Suppressor macrophage treated with lipopolysaccharide for 4 hours (primary cell): ENCODE data around the gene TNFSF15.

Experiments
- DNase-seq: peaks from one replicate; pipeline ENCODE4 v3.0.0-alpha.2; 2020

Gene TNFSF15

DNA sequence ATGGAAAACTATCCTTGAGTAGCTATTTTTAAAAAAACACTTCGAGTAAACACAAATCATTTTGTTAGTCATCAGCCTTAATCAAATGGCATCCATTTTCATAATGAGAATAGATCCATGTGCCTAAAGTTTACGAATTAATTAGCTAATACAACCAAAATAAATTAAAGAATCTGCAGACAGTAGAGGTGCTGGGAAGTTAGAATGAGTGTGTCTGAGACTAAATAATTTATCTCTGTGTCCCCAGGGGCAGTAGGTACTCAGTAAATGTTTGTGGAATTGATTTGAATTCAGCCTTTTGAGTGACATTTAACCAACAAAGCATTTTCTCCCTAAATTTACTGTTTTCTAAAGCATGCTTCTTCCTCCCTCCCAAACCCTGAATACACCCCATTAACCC, 18.6 kb downstream of the TNFSF15 start:
- no peak for DNase-seq

DNA sequence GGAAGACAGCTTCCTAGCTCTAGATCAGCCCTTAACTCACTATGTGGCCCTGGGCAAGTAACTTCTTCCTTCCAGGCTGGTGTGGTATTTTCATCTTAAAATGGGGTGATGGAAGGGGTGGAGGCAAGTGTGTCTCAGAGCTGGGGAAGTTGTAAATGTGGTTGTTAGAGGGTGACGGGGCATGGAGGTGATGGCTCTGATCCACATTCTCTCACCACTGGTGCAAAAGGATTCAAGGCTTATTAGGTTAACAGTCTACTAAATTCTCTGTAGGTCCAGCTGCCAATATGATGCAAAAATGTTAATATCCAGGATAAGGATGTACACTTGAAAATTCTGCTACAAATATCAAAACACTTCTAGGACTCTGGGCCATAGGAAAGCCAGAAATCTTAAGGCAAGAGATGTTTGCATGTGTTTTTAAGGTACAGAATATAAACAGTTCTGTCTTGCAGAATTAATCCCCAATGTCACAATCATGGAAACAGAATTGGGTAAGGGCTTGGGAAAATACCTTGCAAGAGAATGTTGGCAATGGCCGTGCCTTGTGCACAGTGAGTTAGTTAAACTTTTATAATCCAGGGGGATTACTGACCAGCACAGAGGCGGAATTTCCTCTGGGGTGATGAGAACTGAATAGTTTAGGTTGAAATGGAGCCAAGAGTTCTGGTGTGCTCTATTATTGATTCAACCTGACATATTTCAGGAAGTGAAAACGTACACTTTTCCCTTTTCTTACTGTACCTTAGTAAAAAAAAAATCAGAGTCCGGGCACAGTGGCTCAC, 19.8 kb downstream of the TNFSF15 start:
- DNase-seq = no peak

DNA sequence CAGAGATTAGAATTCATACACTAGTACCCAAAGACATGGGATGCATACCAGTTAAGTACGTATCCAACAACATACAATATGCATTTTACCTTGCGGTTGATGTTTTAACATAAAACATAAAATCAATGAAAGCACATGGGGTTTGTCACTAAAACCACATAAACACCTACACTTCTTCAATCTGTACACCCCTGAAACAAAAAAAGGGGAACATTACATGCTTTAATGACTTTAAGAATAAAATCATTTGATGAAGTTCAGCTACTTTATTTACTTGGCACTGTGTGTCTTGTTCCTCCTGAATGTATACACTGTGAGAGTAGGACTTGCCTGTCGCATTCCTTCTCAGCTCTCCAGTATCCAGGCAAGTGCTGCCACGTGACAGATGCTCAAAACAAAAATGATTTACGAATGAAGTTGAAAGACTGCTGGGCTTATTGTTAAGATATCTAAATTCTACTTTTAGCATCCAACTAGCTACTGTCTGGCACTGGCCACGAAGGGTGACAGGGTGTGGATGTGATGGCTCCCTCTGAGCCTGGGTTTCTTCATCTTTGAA, 21.0 kb downstream of the TNFSF15 start:
- no peak for DNase-seq

DNA sequence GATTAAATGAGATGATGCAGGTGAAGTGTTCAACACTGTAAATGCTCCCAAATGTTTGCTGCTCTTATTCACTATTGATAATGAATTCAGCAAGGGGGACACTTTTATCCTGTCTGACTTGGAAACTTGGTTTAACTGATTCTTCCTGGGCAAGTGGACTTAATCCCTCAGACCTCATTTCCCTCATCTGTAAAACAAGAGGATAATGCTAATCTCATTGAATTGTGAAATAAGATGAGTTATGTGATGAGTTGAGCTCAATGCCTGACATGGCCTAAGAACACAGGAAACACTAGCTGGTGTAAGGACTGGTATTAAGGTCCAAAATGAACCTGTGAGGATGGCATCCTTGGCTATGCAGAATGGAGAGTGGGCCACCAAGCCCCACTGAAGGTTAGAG, 23.3 kb downstream of the TNFSF15 start:
- no peak for DNase-seq

DNA sequence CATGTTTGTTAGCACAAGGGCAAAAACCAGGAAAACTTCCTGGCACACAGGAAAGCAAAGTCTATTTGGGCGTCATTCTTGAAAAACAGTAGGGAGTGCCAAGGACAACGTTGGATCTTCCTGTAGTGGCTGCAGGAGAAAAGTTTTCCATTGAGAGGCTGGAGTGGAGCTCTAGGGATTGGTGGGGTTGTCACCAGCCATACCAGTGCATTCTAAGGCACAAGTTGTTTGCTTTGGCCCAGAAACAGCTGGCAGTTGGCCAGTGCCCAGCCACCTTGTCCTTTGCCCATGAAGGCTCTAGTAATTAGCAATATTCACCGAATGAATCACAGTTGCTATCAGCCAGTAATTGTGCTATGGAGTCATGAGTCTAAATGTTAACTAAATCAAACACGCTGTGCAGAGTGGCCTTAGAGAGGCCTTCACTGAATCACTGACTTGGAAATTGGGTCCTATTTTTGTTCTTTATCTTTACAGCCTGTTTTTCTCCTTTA, 26.4 kb downstream of the TNFSF15 start:
- no peak for DNase-seq

DNA sequence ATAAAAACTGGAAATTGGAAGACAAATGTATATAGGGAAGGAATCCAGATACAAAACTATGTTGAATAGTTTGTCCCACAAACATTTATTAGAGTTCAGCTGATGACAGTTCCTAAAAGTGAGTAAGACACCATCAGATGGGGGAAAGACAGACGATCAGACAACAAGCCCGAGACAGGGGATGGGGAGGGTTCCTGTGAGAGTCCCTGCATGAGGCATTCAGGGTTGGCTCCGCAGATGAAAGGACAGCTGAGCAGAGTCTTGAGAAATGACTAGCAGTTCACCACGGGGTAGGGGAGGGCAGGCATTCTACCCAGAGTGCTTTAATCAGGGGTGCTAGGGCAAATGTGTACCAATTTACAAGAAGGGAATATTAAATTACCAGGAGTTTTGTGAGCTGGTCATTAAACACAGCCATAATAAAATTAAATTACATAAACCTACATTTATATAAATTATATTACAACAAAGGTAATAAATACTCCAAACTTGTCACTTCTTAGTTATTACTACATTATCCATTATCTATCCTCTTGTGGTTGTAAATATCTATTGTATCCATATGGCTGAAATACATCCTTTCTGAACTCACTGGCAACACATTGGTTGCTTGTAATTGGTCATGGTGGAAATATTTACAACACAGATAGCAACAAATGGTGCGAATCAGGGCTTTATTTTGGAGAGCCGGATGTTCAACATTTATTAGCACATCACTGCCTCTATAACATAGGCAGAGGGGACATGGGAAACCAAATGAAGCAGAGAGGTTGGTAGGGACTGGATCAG, 27.8 kb downstream of the TNFSF15 start:
- peak; percentile 14 for DNase-seq

DNA sequence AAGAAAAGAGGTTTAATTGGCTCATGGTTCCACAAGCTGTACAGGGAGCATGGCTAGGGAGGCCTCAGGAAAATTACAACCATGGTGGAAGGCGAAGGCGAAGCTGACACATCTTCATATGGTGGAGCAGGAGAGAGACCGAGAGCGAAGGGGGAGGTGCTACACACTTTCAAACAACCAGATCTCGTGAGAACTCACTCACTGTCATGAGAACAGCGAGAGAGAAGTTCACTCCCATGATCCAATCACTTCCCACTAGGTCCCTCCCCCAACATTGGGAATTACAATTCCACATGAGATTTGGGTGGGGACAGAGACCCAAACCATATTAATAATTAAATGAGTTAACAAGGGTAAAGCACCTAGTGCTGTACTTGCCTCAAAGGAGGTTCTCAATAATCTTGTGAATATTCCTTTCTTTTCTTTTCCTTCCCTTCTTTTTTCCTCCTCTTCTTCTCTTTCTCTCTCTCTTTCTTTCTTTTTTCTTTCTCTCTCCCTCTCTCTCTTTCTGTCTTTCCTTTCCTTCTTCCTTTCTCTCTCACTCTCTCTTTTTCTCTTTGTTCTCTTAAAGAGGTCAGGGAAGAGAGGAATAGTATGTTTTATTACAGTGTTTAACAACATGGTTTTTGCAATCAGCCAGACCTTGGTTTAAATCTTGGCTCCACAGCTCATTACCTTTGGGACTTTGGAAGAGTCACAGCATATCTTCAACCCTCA, 29.0 kb downstream of the TNFSF15 start:
- DNase-seq = no peak

DNA sequence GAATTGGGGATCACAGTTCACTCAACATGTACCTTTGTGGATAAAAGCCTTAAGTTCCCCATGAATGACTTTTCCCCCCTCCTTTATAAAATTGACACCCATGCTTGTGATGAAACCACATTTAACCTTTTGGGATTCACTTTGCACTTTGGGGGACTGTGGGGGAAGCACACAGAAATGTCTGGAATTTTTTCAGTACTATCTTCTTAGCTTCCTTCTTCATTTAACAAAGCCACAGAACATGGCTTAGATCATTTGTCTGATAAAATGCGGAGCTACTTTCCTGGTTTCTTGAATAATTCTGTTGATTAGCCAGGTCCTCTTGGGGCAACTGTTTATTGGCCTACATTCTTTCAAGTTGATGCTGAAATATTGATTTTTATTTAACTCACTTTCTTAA, 29.9 kb downstream of the TNFSF15 start:
- no peak for DNase-seq

DNA sequence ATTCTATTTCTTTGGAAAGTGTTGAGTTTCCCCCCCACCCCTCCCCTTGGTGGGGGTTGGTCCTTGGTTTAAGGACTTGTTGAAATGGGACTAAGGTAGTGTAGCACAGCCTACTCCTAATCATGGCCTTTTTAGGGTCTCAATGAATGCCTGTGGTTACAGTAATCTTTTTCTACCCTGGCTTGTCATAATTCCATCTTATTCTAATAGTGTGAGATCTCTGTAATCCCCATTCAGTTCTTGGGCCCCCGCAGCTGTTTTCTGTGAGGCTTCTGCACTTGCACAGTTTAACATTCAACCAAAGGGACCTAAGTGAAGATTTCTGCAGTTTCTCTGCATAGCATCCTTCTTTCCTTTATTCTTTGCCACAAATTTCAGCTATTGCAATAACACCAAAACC, 30.7 kb downstream of the TNFSF15 start:
- DNase-seq = no peak

DNA sequence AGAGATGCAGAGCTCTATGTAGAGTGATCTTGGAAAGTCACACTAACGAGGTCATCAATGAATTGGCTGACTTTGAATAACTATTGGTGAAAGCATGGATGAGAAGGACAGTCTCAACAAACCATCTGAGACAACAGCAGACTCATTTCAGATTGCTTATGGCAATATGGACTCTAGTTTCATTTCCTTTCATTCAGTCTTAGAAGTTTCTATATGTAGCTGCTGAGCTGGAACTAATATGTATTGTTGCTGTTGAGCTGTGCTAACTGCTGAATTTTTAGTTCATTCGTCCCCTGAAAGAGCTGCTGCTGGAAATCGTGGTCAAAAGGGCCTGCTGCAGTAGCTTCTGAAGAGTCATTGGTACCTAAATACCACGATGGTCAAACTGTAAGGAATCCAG, 31.3 kb downstream of the TNFSF15 start:
- peak; percentile 41 for DNase-seq

DNA sequence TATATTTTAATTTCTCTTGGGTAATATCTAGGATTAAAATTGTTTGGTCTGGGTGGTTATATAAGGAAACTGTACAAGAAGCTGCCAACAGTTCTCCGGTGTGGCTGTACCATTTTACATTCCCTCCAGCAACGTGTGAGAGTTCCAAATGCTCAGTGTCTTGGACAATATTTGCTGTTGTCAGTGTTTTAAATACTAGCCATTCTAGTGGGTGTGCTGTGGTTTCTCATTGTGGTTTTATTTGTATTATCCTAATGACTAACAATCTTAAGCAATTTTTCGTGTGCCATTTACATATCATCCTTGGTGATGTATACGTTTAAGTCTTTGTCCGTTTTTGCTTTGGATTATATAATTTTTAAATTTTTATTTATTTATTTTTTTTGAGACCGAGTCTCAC, 34.0 kb downstream of the TNFSF15 start:
- peak; percentile 16 for DNase-seq

DNA sequence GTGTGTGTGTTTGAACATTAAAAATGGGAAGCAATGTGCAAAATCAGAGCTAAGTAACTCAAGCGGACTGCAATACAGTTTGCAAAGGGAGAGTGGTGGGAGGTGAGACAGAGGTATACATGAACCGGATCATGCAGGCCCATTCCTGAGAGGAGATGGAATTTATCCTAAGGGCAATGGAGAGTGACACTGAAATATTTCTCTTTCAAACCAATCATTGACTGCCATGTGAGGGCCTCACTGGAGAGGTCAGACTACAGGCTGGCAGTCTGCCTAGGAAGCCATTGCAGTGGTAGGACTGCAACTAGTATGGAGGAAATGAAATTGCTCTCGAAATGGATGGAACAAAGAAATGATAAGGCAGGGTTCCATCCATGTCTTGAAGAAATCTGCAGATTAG, 34.8 kb downstream of the TNFSF15 start:
- no peak for DNase-seq

DNA sequence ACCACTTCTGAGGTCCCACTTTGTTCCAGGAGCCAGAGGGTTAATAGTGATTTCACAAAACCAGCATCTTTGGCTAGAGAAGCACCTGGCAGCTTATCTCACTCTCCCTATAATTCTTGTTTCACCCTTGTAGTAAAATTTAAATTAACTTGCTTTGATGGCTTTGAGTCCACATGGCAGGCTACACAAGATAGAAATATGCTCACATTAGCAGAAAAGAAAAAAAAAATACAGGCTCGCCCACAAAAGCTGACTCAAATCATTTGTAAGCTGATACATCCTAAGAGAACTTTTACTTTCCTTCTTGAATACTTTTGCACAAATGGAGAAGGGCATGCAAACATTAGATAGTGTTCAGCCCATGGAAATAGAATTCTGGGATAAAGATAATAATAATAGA, 36.2 kb downstream of the TNFSF15 start:
- peak; percentile 47 for DNase-seq

DNA sequence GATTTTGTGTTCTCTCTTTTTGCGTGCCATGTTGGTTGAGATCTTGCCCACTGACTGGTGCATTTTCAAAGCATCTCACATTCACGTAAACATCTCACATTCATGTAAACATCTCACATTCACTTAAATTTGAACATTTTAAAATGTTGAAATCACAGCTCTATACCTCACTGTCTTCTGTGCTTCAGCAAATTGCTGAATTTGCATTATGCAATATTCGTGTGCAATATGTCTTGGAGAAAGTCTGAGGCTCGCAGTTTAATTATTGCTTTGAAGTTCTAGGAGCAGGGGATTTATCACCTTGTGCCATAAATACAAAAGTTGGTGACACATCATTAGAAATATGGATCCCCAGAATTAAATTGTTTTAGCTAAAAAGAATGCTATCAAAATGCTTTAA, 42.6 kb downstream of the TNFSF15 start:
- no peak for DNase-seq

DNA sequence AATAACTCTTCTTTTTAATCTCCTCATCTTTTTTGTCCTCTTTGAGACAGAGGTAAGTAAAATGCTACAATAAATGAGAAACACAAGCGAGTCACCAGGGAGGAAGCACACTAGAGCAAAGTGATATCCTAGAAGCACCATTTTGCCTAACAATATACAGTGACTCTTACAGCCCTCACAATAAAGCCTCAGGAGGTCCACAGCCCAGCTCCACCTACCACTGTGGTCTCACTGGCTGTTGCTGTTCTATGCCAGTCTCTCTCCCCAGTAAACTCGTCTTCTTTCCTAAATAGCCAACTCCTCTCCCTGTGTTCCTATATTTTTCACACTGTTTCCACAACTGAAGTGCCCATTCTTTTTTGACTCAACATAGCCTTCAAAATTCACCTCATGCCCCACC, 44.3 kb downstream of the TNFSF15 start:
- no peak for DNase-seq

DNA sequence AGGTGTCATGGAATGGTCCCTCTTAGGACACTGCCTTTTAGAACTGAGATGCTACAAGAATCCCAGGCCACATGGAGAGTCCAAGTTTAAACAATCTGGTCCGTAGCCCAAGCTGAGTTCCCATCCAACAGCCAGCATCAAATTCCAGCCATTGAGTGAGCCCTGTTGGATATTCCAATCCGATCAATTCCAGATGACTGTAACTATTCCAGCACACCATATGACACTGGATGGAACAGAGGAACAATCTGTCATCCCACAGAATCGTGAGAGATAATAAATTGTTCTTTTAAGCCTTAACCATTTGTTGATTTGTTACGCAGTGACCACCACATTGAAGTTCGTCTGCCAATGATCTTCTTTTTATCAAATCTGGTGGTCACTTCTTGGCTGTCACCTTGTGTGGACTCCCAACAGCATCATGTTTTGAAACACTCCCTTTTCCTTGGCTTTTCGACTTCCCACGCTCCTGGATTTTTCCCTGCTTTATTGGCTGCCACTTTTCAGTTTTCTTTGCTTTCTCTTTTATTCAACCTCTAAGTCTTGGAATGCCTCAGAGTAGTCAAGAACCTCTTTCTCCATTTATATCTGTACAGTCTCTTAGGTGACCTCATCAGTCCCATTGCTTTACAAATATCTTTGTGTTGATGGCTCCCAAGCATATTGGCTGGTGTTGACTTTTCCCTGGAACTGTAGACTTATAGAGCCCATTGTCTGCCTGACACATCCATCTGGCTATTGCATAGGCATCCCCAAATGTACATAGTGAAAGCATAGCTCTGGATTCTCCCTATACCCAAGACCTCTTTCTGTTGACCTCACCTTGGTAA, 46.1 kb downstream of the TNFSF15 start:
- DNase-seq = no peak

DNA sequence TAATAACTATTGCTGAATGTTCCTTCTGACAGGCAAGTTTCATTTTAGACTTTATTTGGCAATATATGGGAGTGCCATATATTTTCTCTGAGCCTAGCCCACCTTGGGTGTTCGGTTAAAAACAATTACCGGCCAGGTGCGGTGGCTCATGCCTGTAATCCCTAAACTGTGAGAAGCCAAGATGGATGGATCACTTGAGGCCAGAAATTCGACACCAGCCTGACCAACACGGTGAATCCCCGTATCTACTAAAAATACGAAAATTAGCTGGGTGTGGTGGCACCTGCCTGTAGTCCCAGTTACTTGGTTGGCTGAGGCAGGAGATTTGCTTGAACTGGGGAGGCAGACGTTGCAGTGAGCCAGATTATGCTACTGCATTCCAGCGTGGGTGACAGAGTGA, 47.9 kb downstream of the TNFSF15 start:
- DNase-seq = no peak

DNA sequence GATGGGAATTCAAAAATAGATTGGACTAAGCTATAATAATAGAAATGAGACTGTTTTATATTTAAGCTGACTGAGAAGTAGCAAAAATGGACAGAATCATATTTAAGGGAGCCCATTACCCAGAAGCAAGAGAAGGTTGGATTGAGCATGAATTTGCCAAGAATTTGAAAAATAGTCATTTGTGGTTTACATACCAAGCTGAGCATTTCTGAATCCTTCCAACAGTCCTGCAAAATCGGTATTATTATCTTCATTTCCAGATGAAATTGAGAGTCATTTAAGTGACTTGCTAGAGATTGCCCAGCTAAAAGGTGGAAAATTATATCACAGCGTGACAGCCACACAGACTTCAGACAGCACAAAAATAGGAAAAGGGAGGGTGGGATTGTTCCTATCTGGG, 48.4 kb downstream of the TNFSF15 start:
- DNase-seq = no peak

DNA sequence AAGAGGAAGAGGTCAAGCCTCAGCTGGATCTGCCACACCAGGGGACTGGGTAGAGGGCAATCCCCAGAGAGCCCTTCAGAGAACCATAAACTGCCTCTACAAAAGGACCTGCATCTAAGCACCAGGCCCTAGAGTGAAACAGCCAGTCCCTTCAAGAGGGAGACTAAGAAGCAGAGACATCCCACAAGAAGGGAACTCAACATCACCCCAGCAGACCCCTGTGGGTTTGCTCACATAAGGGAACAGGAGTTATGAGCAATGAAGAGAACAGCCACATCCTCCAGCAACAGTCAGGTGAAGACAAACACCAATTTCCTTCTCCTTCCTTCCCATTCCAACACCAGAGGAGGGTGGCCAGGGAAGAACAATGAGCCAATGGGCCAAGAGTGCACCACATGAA, 48.9 kb downstream of the TNFSF15 start:
- no peak for DNase-seq

DNA sequence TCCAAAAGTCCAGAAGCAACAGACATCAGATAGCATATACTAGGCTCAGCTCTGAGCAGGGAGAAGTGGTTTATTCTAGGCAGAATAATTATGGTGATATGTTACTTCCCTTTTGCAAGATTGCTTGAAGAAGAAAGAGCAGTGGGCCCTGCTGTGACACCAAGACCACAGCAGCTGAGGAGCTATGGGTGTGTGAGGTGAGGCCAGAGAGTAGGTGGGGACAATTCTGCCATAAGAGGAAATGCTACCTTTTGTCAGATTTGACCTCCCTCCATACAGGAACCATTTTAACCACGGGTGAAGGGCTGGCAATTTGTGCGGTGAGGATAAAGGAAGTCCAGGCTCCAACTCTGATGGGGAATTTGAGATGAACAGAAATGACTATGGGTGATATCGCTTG, 51.3 kb downstream of the TNFSF15 start:
- peak; percentile 12 for DNase-seq

DNA sequence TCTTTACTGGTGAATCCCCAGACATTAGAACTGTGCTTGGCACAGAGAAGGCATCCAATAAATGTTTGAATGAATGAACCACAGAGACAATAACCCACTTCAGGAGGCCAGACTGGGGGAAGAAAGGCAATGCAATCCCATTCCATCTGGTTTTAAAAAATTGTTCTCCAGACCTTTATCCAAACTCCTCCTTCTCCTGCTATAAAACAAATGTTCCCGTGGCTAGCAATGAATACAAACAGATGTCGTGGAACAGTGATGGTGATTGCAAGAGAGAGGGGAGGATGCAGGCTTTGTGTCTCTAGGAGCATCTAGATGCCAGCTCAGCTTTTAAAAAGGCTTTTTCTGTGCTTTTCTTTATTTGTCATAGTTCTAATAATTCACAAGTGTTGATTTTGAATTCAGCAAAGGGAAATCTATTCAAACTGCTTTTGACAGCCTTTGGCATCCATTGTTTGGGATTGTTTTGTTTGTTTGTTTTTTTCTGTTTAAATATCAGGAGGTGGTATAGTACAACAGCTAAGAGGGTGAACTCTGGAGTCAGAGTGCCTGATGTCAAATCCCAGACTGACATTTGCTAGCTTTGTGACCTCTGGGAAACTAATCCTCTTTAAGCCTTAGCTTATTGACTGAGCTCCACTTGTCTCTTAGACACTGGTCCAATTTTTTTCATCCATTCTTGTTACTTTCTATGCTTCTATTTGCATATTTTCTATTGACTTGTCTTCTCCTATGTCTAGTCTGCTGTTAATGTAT, 59.1 kb downstream of the TNFSF15 start:
- DNase-seq = no peak
